Nephron (organoid): ENCODE results near the gene OR4C45.

Source experiments
- H3K27ac Mint-ChIP-seq, 3 experiments: 2 replicates each; pipeline ENCODE4 v1.8.0; 2020; ENCODE audit warnings: mixed read lengths in 3 of 3, mild to moderate bottlenecking in 2 of 3, moderate library complexity in 1 of 3
- H3K27me3 Mint-ChIP-seq: 2 replicates; pipeline ENCODE4 v1.8.0; 2021; ENCODE audit warnings: low read depth, mild to moderate bottlenecking, moderate library complexity, mixed read lengths
- H3K36me3 Mint-ChIP-seq: 2 replicates; pipeline ENCODE4 v1.8.0; 2020; ENCODE audit warnings: low read depth, mixed read lengths
- H3K4me1 Mint-ChIP-seq: 2 replicates; pipeline ENCODE4 v1.8.0; 2020; ENCODE audit warnings: mixed read lengths
- H3K4me3 Mint-ChIP-seq, 3 experiments: 2 replicates each; pipeline ENCODE4 v1.8.0; 2020; ENCODE audit warnings: mild to moderate bottlenecking in 3 of 3, mixed read lengths in 3 of 3, moderate library complexity in 2 of 3
- H3K9me3 Mint-ChIP-seq: 2 replicates; pipeline ENCODE4 v1.8.0; 2020; ENCODE audit warnings: mixed read lengths
- TF ChIP-seq, protein P1 (sequence below), 3 experiments: fragments of 200-600 bp; sonication (generic); IDR thresholded peaks; one replicate each; pipeline ENCODE4 v1.5.0; 2021; ENCODE audit warnings: antibody characterized with exemption in 3 of 3; ENCODE audit not compliant: unreplicated experiment in 3 of 3

OR4C45 gene

GRCh38 chr11:50070389-50070788, 37.7 kb downstream of the OR4C45 start:
- H3K4me3 Mint-ChIP-seq: no peak overlapping the region
- TF ChIP-seq, protein P1, sequence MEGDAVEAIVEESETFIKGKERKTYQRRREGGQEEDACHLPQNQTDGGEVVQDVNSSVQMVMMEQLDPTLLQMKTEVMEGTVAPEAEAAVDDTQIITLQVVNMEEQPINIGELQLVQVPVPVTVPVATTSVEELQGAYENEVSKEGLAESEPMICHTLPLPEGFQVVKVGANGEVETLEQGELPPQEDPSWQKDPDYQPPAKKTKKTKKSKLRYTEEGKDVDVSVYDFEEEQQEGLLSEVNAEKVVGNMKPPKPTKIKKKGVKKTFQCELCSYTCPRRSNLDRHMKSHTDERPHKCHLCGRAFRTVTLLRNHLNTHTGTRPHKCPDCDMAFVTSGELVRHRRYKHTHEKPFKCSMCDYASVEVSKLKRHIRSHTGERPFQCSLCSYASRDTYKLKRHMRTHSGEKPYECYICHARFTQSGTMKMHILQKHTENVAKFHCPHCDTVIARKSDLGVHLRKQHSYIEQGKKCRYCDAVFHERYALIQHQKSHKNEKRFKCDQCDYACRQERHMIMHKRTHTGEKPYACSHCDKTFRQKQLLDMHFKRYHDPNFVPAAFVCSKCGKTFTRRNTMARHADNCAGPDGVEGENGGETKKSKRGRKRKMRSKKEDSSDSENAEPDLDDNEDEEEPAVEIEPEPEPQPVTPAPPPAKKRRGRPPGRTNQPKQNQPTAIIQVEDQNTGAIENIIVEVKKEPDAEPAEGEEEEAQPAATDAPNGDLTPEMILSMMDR (IDR thresholded peaks at IDR 0.05; ENCODE audit: unreplicated experiment in 3 of 3): no peak
- no peak overlapping the region for H3K27ac Mint-ChIP-seq
- peaks cover 77% of the 10 kb centered on the region for H3K9me3 Mint-ChIP-seq
- no peaks in the 10 kb centered on the region for H3K4me1 Mint-ChIP-seq
- peaks cover 26% of the 10 kb centered on the region for H3K36me3 Mint-ChIP-seq
- no peaks in the 10 kb centered on the region for H3K27me3 Mint-ChIP-seq

DNA sequence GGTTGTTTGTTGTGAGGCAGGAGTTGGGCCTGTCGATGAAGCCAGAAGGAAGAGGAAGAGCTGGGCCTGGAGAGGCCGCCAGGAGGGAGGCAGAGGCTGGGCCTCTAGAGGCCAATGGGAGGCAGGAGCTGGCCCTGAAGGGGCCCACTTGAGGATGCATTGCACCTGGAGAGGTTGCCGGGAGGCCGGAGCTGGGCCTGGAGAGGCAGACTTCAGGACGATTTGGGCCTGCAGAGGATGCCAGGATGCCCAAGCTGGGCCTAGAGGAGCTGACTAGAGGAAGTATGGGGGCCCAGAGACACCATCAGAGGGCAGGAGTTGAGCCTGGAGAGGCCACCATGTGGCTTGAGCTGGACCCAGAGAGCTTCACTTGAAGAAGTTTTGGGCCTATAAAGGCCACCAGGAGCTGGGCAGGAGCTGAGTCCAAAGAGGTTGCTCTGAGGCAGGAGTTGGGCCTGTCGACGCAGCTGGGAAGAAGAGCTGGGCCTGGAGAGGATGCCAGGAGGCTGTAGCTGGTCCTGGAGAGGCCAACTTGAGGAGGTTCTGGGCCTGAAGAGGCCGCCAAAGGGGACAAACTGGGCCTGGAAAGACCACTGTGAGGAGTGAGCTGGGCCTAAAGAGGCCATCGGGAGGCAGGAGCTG, 39.0 kb downstream of the OR4C45 start:
- Mint-ChIP-seq H3K27me3 (no peaks in the 10 kb centered on the region), H3K4me1 (no peaks in the 10 kb centered on the region), H3K27ac (no peak overlapping the region), H3K9me3 (peaks cover 79% of the 10 kb centered on the region), H3K4me3 (no peak overlapping the region), H3K36me3 (peaks cover 26% of the 10 kb centered on the region)
- TF ChIP-seq, protein P1 (IDR thresholded peaks at IDR 0.05; ENCODE audit: unreplicated experiment in 3 of 3): no peak

- H3K4me3 Mint-ChIP-seq: no peak overlapping the region
- TF ChIP-seq, protein P1 (IDR thresholded peaks at IDR 0.05; ENCODE audit: unreplicated experiment in 3 of 3): no peak
- peaks cover 26% of the 10 kb centered on the region for H3K36me3 Mint-ChIP-seq
- no peaks in the 10 kb centered on the region for H3K27me3 Mint-ChIP-seq
- H3K9me3 Mint-ChIP-seq: peaks cover 87% of the 10 kb centered on the region
- no peaks in the 10 kb centered on the region for H3K4me1 Mint-ChIP-seq
- no peak overlapping the region for H3K27ac Mint-ChIP-seq
Measured at GRCh38 chr11:50072226-50073112, 39.8 kb downstream of the OR4C45 start.

- peaks cover 26% of the 10 kb centered on the region for H3K36me3 Mint-ChIP-seq
- no peak overlapping the region for H3K4me3 Mint-ChIP-seq
- TF ChIP-seq, protein P1 (IDR thresholded peaks at IDR 0.05; ENCODE audit: unreplicated experiment in 3 of 3): no peak
- H3K27me3 Mint-ChIP-seq: no peaks in the 10 kb centered on the region
- H3K4me1 Mint-ChIP-seq: no peaks in the 10 kb centered on the region
- no peak overlapping the region for H3K27ac Mint-ChIP-seq
- H3K9me3 Mint-ChIP-seq: peaks cover 89% of the 10 kb centered on the region
Measured at GRCh38 chr11:50073113-50074105, 40.7 kb downstream of the OR4C45 start.

- no peaks in the 10 kb centered on the region for H3K27me3 Mint-ChIP-seq
- no peak overlapping the region for H3K27ac Mint-ChIP-seq
- H3K4me3 Mint-ChIP-seq: no peak overlapping the region
- no peaks in the 10 kb centered on the region for H3K4me1 Mint-ChIP-seq
- TF ChIP-seq, protein P1 (IDR thresholded peaks at IDR 0.05; ENCODE audit: unreplicated experiment in 3 of 3): no peak
- peaks cover 26% of the 10 kb centered on the region for H3K36me3 Mint-ChIP-seq
- peaks cover 92% of the 10 kb centered on the region for H3K9me3 Mint-ChIP-seq
Measured at GRCh38 chr11:50074161-50074560, 41.5 kb downstream of the OR4C45 start.
